GM19372 (cell line): ENCODE results near the gene SULT1A3.
"Not testable (repeated sequence)": the region's sequence is repeated elsewhere in the genome, so short reads cannot be mapped to it uniquely, and the experiment has no call there.

Experiments
- ATAC-seq: cut with Tn5 transposase; IDR thresholded peaks from one replicate; pipeline ENCODE4 v1.9.1; 2021; ENCODE audit warnings: mild to moderate bottlenecking, low read depth, moderate library complexity; ENCODE audit not compliant: unreplicated experiment

Gene SULT1A3

DNA sequence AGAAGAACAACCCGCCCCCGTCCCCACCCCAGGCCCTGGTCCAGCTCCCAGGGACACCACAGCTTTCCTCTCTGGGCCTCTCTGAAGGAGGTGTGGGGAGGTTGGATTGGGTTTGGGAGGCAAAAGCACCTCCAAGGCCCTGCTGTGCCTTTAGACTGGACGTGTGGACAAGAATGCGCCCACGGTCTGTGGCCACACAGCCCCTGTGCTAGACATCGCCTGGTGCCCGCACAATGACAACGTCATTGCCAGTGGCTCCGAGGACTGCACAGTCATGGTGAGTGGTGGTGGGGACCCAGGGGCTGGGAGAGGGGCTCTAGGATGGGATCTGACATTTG is 12.6 kb upstream of the SULT1A3 start:
- no peak for ATAC-seq

DNA sequence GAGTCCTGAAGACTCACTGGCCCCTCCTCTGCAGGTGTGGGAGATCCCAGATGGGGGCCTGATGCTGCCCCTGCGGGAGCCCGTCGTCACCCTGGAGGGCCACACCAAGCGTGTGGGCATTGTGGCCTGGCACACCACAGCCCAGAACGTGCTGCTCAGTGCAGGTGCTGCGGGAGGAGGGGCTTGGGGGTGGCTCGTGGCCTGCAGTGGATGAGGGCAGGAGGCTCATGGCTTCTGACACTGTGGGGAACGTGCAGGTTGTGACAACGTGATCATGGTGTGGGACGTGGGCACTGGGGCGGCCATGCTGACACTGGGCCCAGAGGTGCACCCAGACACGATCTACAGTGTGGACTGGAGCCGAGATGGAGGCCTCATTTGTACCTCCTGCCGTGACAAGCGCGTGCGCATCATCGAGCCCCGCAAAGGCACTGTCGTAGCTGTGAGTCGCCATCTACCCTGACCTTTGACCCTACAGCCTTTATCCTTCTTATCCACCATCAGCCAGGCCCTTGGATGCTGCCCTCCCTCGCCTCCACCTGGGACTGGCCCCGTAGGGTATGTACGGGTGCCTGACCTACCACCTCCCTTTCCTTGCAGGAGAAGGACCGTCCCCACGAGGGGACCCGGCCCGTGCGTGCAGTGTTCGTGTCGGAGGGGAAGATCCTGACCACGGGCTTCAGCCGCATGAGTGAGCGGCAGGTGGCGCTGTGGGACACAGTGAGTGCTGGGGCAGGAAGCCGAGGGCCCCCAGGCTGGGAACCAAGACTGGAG is 12.1 kb upstream of the SULT1A3 start:
- no peak for ATAC-seq

DNA sequence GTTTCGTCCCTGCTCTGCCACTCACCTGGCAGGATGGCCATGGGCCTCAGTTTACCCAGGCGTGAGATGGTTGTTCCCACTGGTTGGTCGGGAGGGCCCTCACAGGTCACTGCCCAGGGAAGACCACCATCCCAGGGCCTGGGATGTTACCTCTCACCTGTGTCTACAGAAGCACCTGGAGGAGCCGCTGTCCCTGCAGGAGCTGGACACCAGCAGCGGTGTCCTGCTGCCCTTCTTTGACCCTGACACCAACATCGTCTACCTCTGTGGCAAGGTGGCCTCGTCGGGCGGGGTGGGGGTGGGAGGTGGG is 11.5 kb upstream of the SULT1A3 start:
- ATAC-seq = no peak

DNA sequence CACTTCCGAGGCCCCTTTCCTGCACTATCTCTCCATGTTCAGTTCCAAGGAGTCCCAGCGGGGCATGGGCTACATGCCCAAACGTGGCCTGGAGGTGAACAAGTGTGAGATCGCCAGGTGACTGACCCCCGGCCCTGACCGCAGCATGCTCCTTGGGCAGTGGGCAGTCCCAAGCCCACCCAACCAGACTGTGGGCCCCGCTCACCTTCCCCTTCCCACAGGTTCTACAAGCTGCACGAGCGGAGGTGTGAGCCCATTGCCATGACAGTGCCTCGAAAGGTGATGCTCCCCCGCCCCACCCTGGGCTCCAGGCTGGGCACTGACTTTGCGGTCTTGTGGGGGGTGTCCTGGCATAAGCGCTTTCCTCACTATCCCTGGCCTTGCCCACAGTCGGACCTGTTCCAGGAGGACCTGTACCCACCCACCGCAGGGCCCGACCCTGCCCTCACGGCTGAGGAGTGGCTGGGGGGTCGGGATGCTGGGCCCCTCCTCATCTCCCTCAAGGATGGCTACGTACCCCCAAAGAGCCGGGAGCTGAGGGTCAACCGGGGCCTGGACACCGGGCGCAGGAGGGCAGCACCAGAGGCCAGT is 11.0 kb upstream of the SULT1A3 start:
- no peak for ATAC-seq

DNA sequence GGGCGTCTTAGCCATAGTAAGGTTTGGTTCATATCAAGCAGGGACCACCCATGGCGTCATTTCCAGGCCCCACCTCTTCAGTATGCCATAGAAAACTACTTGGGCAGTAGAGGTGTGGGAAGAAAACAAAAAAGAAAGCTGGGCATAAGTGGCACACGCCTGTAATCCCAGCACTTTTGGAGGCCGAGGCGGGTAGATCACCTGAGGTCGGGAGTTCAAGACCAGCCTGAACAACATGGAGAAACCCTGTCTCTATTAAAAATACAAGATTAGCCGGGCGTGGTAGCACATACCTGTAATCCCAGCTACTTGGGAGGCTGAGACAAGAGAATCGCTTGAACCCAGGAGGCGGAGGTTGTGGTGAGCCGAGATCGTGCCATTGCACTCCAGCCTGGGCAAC is 7.9 kb upstream of the SULT1A3 start:
- not testable (repeated sequence) for ATAC-seq

DNA sequence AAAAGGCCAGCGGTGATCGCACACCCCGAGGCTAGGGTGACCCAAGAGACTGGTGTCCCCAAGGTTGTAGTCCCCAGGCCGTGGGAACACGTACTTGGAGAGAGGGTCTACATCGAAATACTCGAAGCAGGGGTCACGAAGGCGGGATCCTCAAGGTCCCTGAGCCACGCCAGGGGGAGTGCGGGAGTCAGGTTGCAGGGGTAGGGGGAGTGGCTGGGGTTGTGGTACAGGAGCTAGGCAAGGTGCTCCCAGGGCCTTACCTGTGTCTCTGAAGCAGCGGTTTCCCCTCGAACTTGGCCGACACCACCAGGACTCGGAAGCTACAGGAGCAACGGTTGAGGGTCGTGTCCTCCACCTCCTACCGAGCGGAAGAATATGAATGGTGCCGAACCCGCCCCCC is 6.0 kb upstream of the SULT1A3 start:
- peak; percentile 9 for ATAC-seq

DNA sequence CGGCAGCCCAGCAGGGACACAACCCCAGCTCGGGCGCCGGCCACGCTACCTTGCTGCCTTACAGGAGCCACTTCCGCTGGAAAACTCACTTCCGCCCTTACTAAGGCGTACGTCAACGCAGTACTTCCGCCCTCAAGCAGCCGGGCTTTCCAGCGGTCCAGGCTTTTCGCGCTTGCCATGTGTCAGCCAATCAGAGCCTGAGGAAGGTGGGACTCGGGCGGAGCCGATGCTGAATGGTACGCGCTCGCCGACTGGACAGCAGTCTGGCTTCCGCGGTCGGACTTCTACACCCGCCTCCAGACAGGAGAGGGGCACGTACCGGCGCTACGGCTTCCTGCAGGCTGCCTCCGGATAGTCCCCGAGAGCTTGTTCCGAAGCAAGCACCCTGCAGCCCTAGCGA is 5.4 kb upstream of the SULT1A3 start, which contains the start of the genes BOLA2B and SLX1A:
TSS of gene BOLA2B (minus strand) at position 52 of the 400 bp plus-strand sequence. CDS start 71 bp downstream, outside the sequence.
TSS of gene SLX1A (plus strand) at position 261 of the 400 bp plus-strand sequence. CDS start 210 bp downstream, outside the sequence.
- peak; percentile 85 for ATAC-seq

DNA sequence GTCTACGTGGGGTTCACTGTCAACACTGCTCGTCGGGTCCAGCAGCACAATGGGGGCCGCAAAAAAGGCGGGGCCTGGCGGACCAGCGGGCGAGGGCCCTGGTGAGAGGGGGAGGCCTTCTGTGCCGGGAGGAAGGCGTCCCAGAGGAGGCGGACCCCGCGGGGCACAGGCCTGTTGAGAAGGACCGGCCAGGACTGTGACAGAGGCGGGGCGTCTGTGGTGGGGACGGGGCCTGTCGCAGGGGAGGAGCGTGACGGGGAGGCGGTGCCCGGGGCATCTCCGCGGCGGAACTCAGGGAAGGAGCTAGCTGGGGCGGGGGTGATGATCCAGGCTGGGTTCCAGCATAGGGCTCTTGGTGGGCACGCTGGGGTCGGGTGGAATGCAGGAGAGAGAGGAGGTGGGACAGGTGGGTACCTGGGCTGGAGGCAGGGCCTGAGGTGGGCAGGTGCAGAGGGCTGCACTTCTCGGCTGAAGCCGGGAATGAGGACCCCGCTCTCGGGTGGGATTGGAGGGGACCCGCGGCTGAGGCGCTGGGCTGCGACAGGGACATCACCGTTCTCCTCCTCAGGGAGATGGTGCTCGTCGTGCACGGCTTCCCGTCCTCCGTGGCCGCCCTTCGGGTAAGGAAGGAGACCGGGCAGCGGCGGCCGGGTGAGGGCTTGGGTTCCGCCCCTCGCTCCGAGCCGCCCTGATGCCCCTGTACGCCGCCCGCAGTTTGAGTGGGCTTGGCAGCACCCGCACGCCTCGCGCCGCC is 4.7 kb upstream of the SULT1A3 start:
- ATAC-seq = peak; percentile 47

DNA sequence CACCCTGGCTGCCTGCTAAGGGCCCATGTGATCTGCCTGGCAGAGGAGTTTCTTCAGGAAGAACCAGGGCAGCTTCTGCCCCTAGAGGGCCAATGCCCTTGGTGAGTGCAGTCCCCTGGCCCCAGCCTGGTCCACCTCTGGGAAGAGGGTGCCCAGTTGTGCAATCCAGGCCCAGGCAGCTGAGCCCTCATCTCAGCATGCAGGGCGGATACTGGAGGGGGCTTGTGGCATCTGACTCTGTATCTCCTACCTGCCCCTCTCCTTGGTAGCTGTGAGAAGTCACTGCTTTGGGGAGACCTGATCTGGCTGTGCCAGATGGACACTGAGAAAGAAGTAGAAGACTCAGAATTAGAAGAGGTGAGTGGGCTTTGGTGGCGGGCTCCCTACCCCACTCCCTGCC is 2.1 kb upstream of the SULT1A3 start:
- ATAC-seq = not testable (repeated sequence)

DNA sequence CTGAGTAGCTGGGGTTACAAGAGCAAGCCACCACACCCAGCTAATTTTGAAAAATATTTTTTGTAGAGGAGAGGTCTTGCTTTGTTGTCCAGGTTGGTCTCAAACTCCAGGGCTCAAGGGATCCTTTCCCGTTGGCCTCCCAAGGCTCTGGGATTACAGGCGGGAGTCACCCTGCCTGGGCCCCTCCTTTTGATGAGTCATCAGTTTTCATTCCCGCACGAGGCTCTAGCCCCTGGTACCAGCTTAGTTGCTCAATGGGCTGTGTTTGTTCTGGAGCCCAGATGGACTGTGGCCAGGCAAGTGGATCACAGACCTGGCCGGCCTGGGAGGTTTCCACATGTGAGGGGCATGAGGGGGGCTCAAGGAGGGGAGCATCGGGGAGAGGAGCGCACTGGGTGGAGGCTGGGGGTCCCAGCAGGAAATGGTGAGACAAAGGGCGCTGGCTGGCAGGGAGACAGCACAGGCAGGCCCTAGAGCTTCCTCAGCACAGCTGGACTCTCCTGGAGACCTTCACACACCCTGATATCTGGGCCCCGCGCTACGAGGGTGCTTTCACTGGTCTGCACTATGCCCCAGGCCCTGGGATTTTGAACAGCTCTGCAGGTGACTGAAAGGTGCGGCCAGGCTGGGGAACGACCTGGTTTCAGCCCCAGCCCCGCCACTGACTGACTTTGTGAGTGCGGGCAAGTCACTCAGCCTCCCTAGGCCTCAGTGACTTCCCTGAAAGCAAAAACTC is 721 bp downstream of the SULT1A3 start:
- ATAC-seq = not testable (repeated sequence)

DNA sequence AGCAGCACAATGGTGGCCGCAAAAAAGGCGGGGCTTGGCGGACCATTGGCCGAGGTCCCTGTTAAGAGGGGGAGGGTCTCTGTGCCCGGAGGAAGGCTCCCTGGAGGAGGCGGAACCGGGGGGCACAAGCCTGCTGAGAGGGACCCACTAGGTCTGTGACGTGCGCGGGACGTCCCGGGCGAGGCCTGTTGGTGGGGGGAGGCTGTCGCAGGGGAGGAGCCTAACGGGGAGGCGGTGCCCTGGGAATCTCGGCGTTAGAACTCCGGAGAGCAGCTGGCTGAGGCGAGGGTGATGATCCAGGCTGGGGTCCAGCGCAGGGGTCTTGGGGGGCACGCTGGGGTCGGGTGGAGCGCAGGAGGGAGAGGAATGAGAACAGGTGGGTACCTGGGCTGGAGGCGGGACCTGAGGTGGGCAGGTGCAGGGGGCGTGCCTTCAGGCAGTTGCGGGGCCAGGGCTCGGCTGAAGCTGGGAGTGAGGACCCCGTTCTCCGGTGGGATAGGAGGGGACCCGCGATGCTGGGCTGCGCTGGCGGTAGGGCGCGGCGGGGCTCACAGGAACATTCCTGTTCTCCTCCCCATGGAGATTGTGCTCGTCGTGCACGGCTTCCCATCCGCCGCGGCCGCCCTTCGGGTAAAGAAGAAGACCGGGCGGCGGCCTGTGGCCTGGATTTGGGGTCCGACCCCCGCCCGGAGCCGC is 6.6 kb downstream of the SULT1A3 start:
- ATAC-seq = not testable (repeated sequence)

DNA sequence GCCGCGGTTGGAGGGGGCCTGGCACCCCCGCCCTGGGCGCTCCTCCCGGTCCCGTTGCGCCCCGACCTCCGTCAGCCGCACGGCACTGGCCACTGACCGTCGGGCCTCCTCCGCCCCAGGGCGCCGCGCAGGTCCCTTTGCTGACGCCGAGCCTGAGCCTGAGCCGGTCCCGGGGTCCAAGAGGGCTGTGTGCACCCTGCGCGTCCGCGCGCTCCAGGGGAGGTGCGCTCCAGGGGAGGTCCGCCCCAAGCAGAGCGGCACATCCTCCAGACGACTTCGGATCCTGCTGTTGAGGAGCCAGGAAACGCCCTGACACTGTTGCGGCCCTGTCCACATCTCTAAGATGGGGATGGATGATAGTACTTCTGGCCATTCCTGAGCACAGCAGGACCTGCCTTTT is 7.2 kb downstream of the SULT1A3 start:
- ATAC-seq = not testable (repeated sequence)

DNA sequence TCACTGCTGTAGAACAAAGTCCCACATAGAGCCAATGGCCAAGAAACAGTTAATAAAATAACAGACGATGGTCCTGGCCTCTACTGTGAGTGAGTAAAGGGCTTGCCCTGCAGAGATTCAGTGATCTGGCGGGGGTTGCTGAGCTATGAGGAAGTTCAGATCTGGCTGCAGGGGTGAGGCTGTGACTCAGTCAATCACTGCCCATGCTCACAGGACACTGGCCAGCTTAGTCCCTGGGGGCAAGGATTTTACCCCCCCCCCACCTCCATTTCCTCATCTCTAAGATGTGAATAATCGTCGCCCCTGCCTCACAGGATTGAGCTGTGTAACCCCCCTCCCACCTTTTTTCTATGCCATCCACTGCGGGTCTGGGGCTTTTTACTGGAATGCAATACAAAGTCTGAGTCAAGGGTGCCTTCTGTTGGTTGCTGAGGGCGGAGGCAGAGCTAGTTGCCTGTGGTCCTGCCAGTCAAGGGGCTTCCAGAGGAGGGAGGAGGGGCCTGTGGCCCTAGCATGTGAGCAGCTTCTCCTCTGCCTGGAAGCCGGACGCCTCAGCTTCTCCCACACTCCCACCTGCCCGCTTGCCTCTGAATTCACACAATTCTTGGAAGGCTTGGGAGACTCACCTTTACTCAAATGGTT is 8.1 kb downstream of the SULT1A3 start:
- ATAC-seq = not testable (repeated sequence)

DNA sequence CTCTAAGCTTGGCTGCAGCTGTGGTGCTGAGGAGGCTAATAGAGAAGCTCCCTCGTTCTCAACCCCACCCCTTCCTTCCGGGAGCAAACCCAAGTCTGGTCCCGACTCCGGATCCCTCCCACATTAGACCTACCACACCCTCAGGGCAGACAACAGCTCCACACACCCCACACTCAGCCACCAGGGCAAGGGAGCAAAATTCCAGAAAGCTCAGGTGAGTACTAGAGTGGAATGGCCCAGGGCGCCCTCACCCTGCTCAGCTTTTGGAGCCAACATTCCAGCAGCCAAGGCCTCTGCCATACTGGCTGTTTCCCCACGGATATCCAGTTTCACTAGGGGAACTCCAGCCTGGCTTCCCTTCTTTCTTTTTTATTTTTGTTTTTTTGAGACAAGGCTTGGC is 10.0 kb downstream of the SULT1A3 start:
- not testable (repeated sequence) for ATAC-seq

DNA sequence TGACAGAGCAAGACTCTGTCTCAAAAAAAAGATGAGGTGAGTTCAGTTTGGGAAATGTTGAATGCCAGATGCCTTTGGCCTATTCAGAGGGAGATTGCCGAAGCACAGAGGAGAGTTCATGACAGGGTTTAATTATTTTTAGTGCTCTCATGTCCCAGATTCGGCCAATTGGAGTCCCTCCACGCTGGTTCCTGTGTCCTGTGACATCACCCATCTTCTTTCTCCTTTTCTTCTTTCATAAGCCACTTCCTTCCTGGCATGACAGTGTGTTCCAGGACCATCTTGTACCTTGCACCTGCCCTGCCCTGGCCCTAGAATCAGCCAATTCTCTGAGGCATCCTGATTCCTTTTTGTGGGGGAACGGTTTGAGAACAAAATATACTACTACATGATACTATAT is 12.4 kb downstream of the SULT1A3 start:
- ATAC-seq = not testable (repeated sequence)

DNA sequence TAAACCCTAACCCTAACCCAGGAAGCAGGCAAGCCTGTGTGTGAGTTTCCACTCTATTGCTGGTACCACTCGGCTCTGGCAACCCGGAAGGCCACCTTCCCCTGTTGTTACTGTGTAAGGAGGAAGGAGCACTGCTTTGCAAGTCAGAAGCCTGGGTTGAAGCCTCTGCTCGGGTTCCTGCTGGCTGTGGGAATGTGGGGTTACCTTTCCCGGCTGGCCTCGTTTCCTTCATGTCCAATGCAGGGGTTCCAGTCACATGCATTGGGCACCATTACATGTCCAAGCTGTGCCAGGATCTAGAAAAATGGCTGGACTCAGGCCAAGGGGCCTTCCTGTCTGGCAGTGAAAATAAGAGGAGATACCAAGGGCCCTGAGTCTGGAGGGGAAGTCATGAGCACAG is 18.0 kb downstream of the SULT1A3 start:
- not testable (repeated sequence) for ATAC-seq

DNA sequence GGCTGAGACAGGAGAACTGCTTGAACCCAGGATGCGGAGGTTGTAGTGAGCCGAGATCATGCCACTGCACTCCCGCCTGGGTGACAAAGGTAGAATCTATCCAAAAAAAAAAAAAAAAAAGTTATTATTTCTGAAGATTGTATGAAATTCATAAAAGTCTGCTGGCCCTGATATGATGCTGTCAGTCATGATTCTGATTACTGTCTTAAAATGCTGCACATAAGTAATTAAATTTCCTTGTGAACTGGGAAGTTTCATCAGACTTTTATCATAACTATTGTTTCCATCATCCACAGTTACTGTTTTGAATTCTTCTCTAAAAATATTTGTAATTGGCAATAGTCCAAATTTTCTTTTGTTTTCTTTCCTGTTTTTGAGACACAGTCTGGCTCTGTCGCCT is 49.3 kb downstream of the SULT1A3 start, which contains the start of gene NPIPB13:
TSS of gene NPIPB13 (minus strand) at position 101 of the 400 bp plus-strand sequence. CDS start 2,906 bp downstream, outside the sequence.
- ATAC-seq = not testable (repeated sequence)
